Superior temporal gyrus (tissue), 1 donor: Measurements from ENCODE around the gene OVAAL.

Source experiments
- DNase-seq: peaks from one replicate; pipeline ENCODE4 v3.0.0-alpha.2; 2016; ENCODE audit errors: extremely low spot score

OVAAL gene

GRCh38 chr1:180571060-180571831 lies 12.5 kb downstream of the OVAAL start:
- no peak for DNase-seq

DNA sequence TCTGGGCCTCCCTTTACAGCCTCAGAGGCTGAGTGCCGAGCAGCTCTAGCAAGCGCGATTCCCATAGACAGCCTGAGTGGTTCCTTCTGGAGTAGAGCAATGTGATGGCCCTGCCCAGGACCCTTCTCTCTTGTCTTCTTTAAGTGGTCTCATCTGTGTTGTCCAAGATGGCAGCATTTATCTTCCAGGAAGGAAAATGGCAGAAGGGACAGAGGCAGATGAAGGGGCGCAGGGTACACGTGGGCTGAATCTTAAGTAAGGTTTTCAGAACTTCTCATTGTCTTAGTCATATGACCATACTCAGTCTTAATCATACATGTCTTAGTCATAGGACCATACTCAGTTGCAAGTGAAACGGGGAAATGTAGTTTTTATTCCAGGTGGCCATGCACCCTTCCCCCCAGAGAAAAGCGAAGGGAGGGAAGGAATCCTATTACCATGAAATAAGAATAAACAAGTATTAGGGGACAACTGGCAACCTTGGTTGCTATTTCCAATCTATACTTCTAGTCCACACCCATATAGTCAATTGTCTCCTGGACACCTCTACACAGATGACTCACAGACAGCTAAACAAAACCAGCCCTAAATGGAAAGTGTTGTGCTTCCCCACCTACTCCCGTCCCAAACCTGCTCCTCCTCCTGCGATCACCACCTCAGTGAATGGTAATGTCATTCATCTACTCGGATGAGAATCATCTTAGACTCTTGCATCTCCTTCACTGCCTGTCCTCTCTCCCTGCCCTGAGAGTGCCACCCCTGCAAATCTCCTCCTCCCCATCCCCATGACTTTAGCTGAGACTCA lies 13.3 kb downstream of the OVAAL start:
- no peak for DNase-seq

DNA sequence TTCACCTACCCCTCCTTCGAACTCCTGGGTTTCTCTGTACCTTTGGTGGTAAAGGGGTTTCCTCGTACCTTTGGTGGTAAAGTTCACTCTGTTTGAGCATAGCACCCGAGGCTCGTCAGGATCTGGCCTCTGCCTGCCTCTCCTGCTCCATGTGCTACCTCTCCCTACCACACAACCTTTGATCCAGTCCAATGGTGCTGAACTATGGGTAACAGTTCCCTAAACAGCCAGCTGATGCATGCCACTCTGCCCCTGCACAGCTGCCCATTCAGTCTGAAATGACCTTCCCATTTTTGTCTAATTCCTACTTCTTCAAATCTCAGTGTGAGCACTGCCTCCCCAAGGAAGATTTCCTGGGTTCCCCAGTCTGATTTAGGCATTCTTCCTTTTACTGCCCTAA lies 14.0 kb downstream of the OVAAL start:
- no peak for DNase-seq

DNA sequence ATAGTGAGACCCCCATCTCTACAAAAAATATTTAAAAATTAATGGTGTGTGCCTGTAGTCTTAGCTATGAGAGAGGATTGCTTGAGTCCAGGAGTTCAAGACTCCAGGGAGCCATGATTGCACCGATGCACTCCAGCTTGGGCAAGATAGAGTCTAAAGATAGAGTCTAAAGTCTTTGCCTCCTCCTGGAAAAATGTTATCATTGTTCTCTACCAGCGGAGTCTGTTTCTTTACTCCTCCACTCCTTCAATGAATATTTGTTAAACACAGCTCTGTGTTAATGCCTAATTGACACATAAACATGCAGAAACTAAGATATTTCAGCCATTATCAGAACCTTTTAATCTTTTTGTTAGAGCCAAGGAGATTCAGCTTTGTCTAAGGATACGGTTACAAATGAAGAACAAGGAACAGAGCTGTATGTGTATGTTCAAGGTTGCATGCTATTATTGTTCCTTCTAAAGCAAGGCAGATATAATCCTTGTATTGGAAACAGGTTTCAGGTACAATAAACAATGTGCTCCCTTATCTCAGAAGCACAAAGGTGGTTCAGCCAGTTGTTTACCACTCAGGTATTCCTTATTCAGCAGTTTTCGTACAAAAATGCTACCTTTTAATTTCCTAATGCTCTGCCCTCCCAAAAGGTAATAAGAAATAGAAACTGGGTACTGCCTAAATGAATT lies 15.4 kb downstream of the OVAAL start:
- no peak for DNase-seq

DNA sequence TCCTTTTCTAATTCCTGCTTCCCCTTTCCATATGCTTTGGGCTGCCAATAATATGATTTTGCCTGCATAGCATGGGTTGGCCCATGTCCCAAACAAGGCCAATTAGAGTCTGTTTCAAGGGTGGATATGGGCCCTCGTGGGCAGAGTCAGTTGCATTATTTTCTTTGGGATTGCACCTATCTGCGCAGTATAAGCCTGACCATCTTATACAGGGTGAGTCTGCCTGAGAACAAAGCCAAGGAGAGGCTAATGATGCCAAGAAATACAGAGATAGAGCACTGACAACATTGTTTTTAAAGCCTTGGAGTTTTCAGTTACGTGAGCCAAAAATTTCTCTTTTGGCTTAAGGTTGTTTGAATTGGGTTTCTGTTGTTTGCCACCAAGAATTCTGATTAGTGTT lies 18.6 kb downstream of the OVAAL start:
- DNase-seq: no peak

GRCh38 chr1:180579961-180580611 lies 21.3 kb downstream of the OVAAL start:
- no peak for DNase-seq

DNA sequence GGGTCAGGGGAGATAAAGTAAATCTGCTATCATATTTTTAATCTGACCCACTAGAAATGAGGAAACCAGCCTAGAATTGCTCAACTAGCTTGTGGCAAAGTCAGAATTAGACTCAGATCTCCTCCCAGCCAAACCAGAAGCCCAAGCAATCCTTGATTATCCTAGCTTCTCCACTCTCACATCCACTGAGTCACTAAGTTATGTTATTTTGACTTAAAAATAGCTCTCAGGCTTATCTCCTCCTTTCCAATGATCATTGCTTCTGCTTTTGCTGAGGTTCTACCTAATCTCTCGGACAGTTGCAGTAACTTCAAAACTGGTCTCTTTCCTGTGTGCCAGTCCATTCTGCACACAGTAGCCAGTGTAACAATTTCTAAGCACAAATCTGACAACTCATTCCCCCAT lies 22.9 kb downstream of the OVAAL start:
- no peak for DNase-seq

GRCh38 chr1:180584869-180585268 lies 26.1 kb downstream of the OVAAL start:
- no peak for DNase-seq

DNA sequence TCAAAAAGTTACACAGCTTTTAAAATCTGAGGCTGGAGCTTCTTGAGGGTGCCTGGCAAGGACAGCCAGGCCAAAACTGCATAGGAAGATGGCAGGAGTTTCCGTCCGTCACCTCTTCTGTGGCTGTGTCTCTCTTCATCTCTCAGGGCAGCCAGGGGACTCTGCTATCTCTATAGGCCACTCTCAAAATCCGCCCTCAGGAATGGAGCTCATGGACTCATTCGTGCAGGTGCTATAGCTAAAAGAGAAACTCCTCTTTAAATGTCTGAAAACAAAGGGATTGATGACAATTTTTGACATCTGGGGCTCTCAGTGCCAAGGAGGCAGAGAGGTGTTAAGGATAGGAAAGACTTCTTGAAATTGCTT lies 27.2 kb downstream of the OVAAL start:
- DNase-seq: no peak

DNA sequence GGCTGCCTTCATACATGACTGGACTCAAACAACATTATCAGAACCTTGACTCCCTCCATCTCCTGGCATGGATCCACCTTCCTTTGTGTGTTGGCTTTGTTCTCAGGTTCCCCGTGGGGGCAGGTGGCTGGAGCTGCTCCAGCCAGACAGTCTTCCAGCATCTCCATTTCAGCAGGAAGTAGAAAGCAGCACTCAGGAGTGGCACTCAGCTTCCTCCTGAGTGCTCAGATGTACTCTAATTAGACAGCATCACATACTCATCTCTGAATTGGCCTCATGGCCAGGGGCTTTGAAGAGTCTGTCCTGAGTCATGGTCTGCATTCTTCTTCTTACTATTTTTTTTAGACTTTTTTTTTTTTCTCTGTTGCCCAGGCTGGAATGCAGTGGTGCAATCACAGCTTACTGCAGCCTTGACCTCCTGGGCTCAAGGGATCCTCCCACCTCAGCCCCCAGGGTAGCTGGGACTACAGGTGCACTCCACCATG lies 27.9 kb downstream of the OVAAL start:
- DNase-seq: no peak

DNA sequence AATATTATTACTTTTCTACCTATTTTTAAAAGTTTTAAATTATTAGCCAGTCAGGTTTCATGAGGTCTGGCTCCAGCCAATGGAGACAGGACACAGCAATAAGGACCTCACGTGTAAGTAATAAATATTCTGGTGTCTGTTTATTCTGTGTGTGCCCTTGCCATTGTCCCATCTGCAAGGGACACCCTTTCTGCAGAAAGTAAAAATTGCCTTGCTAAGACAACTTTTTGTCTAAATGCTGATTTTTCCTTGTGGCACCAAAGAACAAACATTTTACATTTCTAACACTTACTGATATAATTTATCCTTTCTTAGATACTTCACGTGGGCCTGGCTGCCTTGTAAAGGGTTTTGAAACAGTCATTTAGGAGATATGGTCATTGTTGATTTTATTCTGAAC lies 29.4 kb downstream of the OVAAL start:
- no peak for DNase-seq

- DNase-seq: no peak
These were observed 32.1 kb downstream of the OVAAL start for GRCh38 chr1:180590889-180591288.

DNA sequence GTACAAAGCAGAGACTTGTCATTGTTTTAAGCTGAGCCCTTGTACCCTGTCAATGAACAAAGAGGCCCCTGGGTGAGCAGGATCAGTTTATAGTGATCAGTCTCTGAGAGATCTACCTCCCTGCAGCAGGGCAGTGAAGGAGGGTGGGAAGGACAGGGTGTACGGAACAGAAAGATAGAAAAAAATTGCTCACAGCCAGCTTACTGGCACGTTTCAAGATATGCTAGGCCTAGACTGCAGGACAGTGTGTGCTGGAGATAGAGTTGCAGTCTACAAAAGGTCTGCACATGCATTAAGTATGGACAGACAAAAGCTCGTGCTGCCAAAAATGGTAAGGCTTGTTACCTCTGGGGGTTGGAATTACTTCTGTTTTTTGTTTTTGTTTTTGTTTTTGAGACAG lies 34.6 kb downstream of the OVAAL start:
- no peak for DNase-seq

- no peak for DNase-seq
These were observed 36.0 kb downstream of the OVAAL start for GRCh38 chr1:180594723-180595122.

GRCh38 chr1:180595966-180596365 lies 37.2 kb downstream of the OVAAL start:
- DNase-seq: no peak

- no peak for DNase-seq
These were observed 38.8 kb downstream of the OVAAL start for GRCh38 chr1:180597520-180597919.

DNA sequence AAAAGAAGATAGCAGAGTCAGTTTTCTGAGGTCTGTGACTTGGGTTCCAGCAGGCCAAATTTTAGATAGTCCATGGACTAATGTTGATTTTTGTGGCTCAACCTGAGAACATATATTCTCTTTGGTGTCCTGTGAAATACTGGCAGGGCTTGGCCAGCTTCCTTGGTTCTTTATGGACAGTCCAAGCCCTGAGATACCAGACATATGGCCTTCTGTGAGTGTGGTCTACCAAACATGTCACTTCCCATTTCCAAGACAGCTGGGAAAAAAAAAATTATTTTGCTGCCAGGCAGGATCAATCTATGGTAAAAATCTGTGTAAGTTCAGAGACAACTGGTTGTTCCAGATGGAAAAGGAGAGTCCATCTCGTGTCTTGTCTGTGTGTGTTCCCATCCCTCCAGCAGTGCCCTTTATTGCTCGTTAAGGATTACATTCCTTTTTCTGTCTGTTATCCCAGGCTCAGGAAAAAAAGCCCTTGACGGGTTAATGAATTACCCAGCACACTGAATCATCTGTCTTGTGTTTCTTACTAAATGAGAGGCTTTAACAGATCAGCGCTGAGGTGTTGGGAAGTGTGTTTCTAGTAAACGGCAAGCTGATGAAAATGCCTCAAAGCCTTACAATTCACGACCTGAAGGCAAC lies 39.7 kb downstream of the OVAAL start:
- DNase-seq: no peak

DNA sequence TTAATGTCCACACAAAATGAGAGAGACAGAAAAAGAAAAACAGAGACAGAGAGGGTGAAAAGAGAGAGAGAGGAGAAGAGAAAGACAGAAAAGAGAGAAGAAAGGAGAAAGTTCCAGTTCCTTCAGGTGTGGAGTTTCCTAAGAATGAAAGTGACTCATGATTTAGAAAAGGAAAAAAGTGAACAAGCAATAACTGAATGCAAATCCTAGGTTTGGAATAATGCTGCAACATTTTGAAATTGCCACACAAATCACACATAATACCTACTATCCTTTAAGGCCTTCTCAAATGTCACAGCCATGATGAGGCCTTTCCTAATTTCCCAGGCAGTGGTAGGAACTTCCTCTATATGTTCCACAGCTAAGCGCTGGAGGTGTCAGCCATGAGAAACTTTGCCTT lies 41.6 kb downstream of the OVAAL start:
- no peak for DNase-seq

GRCh38 chr1:180601512-180601911 lies 42.7 kb downstream of the OVAAL start:
- DNase-seq: no peak

- DNase-seq: no peak
These were observed 44.6 kb downstream of the OVAAL start for GRCh38 chr1:180603223-180603849.

GRCh38 chr1:180603850-180604226 lies 45.1 kb downstream of the OVAAL start:
- no peak for DNase-seq
